Measurements from ENCODE around the gene PRELID2. TPM values are rescaled to one million over a fixed set of nuclear protein-coding genes. Genes with fewer than 3 reads are reported as not detected.

The PRELID2 gene
- total RNA-seq, 4 donors from 2014 or later: 3.0 to 17.9 (median 4.3) TPM

DNA sequence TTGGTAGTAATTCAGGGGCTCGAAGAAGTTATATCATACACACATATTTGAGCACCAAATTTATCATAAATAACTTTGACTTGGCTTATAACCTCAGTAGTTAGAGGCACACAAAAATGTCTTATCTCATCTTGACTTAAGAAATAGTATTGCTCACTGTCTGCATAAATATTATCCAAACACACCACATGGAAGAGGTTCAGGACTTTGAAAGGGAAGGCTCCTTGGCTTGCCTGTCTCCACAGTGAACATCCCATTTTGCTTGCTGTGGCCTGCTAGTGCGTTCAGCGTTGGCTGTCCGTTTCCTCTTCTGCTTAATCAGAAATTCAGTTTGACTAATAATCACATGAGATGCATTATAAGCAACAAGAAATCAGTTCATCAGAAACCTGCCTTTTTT lies 23.8 kb upstream of the PRELID2 start:
- Histone ChIP-seq H3K4me3 (no peak overlapping the region), H3K9me3 (no peaks in the 10 kb centered on the region), H3K27me3 (no peaks in the 10 kb centered on the region), H3K27ac (no peak overlapping the region), H3K36me3 (no peaks in the 10 kb centered on the region), H3K4me1 (peaks cover 28% of the 10 kb centered on the region)
- WGBS: 49% methylated on average over 4 of the region's 4 CpGs
- no peak for DNase-seq (ENCODE audit: low spot score in 2 of 2)
- TF ChIP-seq POLR2AphosphoS5 (IDR thresholded peaks at IDR 0.05): no peak
- no peak for TF ChIP-seq EP300 (IDR thresholded peaks at IDR 0.05)

DNA sequence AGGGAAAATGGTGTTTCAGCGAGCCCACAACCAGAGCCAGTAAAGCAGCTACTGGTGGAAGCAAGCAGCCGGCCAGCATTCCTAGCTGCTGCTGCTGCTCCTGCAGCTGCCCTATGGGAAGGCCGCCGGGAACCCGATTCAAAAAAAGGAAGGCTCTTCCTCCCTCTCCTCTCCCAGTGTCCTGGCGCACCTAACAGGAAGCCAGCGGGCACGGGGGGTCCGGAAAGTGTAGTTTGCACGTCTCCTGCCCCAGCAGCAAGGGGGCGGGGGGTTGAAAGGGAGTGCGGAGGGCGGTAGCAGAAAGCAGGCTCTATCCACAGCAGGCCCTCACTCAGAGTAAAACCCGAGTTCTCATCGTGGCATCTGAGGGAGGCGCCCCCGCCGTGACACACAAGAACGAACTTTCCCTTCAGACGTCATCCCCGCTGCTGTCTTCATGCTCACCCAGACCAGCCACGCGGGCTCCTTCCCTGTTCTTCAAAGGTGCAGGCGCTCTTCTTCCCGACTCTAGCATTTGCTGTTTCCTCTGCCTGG lies 21.2 kb upstream of the PRELID2 start:
- no peaks in the 10 kb centered on the region for H3K27me3 ChIP-seq
- H3K4me3 ChIP-seq: peak overlapping the region; percentile 39
- peak overlapping the region; percentile 55 for H3K27ac ChIP-seq
- TF ChIP-seq, protein P1, sequence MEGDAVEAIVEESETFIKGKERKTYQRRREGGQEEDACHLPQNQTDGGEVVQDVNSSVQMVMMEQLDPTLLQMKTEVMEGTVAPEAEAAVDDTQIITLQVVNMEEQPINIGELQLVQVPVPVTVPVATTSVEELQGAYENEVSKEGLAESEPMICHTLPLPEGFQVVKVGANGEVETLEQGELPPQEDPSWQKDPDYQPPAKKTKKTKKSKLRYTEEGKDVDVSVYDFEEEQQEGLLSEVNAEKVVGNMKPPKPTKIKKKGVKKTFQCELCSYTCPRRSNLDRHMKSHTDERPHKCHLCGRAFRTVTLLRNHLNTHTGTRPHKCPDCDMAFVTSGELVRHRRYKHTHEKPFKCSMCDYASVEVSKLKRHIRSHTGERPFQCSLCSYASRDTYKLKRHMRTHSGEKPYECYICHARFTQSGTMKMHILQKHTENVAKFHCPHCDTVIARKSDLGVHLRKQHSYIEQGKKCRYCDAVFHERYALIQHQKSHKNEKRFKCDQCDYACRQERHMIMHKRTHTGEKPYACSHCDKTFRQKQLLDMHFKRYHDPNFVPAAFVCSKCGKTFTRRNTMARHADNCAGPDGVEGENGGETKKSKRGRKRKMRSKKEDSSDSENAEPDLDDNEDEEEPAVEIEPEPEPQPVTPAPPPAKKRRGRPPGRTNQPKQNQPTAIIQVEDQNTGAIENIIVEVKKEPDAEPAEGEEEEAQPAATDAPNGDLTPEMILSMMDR (IDR thresholded peaks at IDR 0.05): no peak
- TF ChIP-seq EP300 (IDR thresholded peaks at IDR 0.05): no peak
- TF ChIP-seq POLR2A (IDR thresholded peaks at IDR 0.05): no peak
- no peak for TF ChIP-seq POLR2AphosphoS5 (IDR thresholded peaks at IDR 0.05)
- 7% methylated on average over 21 of the region's 25 CpGs for WGBS
- H3K4me1 ChIP-seq: peaks cover 28% of the 10 kb centered on the region
- H3K36me3 ChIP-seq: no peaks in the 10 kb centered on the region
- H3K9me3 ChIP-seq: no peaks in the 10 kb centered on the region
- DNase-seq (ENCODE audit: low spot score in 2 of 2): peak in 1 of 2 donors; percentile 66

DNA sequence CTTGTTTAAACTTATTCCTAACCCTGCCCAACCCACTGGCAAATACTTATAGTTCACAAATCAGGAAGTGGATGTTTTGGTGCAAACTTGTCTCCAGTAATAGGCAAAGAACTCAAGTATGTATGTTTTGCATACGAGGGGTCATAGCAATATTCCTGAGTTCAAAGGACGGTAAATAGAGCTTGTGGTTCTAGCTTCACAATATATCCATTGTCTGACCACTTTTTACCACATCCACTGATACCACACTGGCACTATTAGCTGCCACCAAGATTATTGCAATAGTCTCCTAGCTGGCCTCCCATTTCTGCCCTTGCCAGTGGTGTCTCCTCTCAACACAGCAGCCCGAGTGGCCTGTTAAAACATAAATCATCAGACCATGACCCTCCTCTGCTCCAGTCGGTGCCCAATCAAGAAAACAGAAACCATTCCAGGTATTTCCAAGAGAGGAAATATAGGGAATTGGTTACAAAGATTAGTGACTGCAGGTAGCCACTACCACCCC lies 20.7 kb upstream of the PRELID2 start:
- Histone ChIP-seq H3K4me1 (peaks cover 28% of the 10 kb centered on the region), H3K4me3 (peak overlapping the region; percentile 39), H3K36me3 (no peaks in the 10 kb centered on the region), H3K27me3 (no peaks in the 10 kb centered on the region), H3K27ac (peak overlapping the region; percentile 55), H3K9me3 (no peaks in the 10 kb centered on the region)
- DNase-seq (ENCODE audit: low spot score in 2 of 2): no peak
- TF ChIP-seq POLR2AphosphoS5 (IDR thresholded peaks at IDR 0.05): no peak
- no peak for TF ChIP-seq POLR2A (IDR thresholded peaks at IDR 0.05)
- TF ChIP-seq, protein P1 (IDR thresholded peaks at IDR 0.05): no peak
- TF ChIP-seq EP300 (IDR thresholded peaks at IDR 0.05): no peak
- 38% methylated on average over 4 of the region's 4 CpGs for WGBS

DNA sequence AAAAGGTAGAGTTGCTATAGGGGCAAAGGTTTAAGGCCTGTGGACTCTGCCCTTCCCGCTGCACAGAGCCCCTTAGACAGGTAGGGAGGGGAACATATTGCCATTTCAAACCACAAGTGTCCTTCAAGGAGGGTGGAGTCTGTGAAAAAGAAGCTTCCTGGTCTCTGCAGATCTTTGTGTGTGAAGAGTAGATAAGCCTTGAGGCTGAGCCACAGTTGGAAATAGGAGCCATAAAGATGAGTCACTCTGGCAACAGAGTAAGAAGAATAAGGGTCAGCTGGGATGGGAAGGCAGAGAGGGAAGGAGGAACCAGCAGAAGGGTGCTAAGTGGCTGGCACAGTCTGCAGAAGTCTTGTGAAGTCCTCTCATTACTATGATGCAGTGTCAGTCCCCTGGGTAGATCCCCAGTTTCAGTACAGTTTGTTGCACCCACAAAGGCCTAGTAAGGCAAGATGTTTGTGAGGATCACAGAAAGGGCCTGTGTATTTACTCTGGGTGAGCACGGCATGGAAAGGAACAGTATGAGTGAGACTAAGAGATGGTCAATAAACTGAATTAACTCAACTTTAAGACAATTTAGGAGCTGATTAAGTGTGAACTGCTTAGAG lies 19.6 kb upstream of the PRELID2 start:
- Histone ChIP-seq H3K36me3 (no peaks in the 10 kb centered on the region), H3K4me1 (peaks cover 28% of the 10 kb centered on the region), H3K27me3 (no peaks in the 10 kb centered on the region), H3K4me3 (no peak overlapping the region), H3K27ac (no peak overlapping the region), H3K9me3 (no peaks in the 10 kb centered on the region)
- no peak for DNase-seq (ENCODE audit: low spot score in 2 of 2)
- 68% methylated on average over 2 of the region's 2 CpGs for WGBS
- TF ChIP-seq EP300 (IDR thresholded peaks at IDR 0.05): no peak
- TF ChIP-seq POLR2AphosphoS5 (IDR thresholded peaks at IDR 0.05): no peak
- no peak for TF ChIP-seq POLR2A (IDR thresholded peaks at IDR 0.05)
- TF ChIP-seq, protein P1 (IDR thresholded peaks at IDR 0.05): no peak

DNA sequence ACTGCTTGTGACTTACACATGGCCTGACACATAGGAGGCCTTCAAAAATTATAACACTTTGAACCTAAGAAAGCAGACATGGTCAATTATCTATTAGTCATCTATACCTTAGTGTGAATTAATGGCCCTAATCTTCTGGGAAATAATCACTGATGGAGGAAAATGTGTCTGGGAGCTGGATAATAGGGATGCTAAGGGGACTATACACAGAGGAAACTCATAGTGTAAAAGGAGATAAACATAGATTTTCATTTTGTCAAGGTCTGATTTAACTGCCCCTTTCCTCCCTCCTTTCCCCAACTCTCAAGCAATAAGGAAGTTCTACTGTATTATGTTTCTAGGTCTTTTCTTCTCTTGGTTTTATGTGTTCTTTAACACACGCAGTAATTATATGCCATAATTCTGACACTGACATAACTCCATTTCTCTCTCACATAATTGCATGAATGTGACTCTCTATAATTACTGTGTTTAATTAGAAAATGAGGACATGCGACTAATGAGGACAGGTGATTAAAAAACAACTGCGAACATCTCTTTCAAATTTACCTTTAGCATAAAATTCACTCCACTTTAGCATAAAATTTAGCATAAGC lies 18.7 kb upstream of the PRELID2 start:
- no peak overlapping the region for H3K27ac ChIP-seq

More for the DNA sequence above, 18.7 kb upstream of the PRELID2 start:
- TF ChIP-seq EP300 (IDR thresholded peaks at IDR 0.05) (no peak), POLR2AphosphoS5 (IDR thresholded peaks at IDR 0.05) (no peak), POLR2A (IDR thresholded peaks at IDR 0.05) (no peak)
- TF ChIP-seq, protein P1 (IDR thresholded peaks at IDR 0.05): no peak
- Histone ChIP-seq H3K4me3 (no peak overlapping the region), H3K4me1 (peaks cover 25% of the 10 kb centered on the region), H3K36me3 (no peaks in the 10 kb centered on the region), H3K9me3 (no peaks in the 10 kb centered on the region), H3K27me3 (no peaks in the 10 kb centered on the region)
- DNase-seq (ENCODE audit: low spot score in 2 of 2): no peak
- 93% methylated on average over 3 of the region's 3 CpGs for WGBS
